ENCODE measurements around the gene MEMO1.

DNA sequence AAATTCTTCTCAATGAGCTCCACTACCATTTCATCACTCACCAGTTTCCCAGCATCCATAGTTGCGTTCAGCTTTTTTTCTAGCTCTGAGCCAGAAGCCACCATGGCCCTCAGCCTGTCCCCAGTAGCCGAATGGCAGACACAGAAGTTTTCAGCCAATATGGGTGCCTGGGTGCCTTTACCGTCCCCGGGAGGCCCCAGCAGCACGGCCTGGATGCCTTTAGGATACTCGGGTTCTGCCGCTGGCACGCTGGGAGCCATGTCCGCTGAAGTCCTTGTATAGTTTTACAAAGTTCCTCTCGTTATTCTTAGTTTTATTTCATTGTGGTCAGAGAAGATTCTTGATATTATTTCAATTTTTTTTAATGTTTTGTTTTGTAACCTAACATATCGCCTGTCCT is 187.2 kb downstream of the MEMO1 start:
- TF ChIP-seq, protein P1, sequence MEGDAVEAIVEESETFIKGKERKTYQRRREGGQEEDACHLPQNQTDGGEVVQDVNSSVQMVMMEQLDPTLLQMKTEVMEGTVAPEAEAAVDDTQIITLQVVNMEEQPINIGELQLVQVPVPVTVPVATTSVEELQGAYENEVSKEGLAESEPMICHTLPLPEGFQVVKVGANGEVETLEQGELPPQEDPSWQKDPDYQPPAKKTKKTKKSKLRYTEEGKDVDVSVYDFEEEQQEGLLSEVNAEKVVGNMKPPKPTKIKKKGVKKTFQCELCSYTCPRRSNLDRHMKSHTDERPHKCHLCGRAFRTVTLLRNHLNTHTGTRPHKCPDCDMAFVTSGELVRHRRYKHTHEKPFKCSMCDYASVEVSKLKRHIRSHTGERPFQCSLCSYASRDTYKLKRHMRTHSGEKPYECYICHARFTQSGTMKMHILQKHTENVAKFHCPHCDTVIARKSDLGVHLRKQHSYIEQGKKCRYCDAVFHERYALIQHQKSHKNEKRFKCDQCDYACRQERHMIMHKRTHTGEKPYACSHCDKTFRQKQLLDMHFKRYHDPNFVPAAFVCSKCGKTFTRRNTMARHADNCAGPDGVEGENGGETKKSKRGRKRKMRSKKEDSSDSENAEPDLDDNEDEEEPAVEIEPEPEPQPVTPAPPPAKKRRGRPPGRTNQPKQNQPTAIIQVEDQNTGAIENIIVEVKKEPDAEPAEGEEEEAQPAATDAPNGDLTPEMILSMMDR (conservative IDR thresholded peaks at IDR 0.05; ENCODE audit: low read depth, low read length) = no peak
- TF ChIP-seq CEBPB (IDR thresholded peaks at IDR 0.05; ENCODE audit: low read depth, low read length) (no peak), POLR2A (IDR thresholded peaks at IDR 0.05; ENCODE audit: low read depth, low read length) (no peak), MXI1 (IDR thresholded peaks at IDR 0.05; ENCODE audit: borderline replicate concordance, low read depth, low read length) (no peak), FOS (IDR thresholded peaks at IDR 0.05; ENCODE audit: low read depth, low read length) (no peak)
- TF ChIP-seq, protein P2, sequence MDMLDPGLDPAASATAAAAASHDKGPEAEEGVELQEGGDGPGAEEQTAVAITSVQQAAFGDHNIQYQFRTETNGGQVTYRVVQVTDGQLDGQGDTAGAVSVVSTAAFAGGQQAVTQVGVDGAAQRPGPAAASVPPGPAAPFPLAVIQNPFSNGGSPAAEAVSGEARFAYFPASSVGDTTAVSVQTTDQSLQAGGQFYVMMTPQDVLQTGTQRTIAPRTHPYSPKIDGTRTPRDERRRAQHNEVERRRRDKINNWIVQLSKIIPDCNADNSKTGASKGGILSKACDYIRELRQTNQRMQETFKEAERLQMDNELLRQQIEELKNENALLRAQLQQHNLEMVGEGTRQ (IDR thresholded peaks at IDR 0.05; ENCODE audit: low read depth, low read length) = no peak

Measured in IMR-90 (cell line).